Bone marrow (tissue), 2 donors: Measurements from ENCODE around the gene CGN.

Source experiments
- DNase-seq, 2 donors: peaks; one replicate each; lab custom pipeline; 2025; lab: John Stamatoyannopoulos, UW

CGN gene

GRCh38 chr1:151549199-151549598 is 38.0 kb downstream of the CGN start:
- no peak for DNase-seq

GRCh38 chr1:151553659-151554058 is 42.5 kb downstream of the CGN start:
- no peak for DNase-seq

- DNase-seq: no peak
These were observed 44.9 kb downstream of the CGN start for GRCh38 chr1:151556052-151556451.

GRCh38 chr1:151562661-151563060 is 51.5 kb downstream of the CGN start:
- DNase-seq: no peak

- no peak for DNase-seq
These were observed 52.2 kb downstream of the CGN start for GRCh38 chr1:151563376-151563775.

GRCh38 chr1:151565502-151566189 is 54.5 kb downstream of the CGN start:
- DNase-seq: no peak

GRCh38 chr1:151568626-151569088 is 57.5 kb downstream of the CGN start:
- no peak for DNase-seq

GRCh38 chr1:151570819-151571218 is 59.6 kb downstream of the CGN start:
- DNase-seq: no peak

GRCh38 chr1:151574575-151575529 is 63.7 kb downstream of the CGN start:
- DNase-seq: peak in 1 of 2 donors; percentile 6

GRCh38 chr1:151577173-151577572 is 66.0 kb downstream of the CGN start:
- no peak for DNase-seq

GRCh38 chr1:151578941-151579340 is 67.8 kb downstream of the CGN start:
- no peak for DNase-seq

GRCh38 chr1:151579436-151580225 is 68.4 kb downstream of the CGN start:
- no peak for DNase-seq

- no peak for DNase-seq
These were observed 70.3 kb downstream of the CGN start for GRCh38 chr1:151581451-151581850.

- no peak for DNase-seq
These were observed 70.7 kb downstream of the CGN start for GRCh38 chr1:151581921-151582320.

- DNase-seq: no peak
These were observed 72.6 kb downstream of the CGN start for GRCh38 chr1:151583796-151584195.

- DNase-seq: no peak
These were observed 73.1 kb downstream of the CGN start for GRCh38 chr1:151584278-151584677.

GRCh38 chr1:151584780-151585179 is 73.6 kb downstream of the CGN start:
- DNase-seq: no peak

- peak in 1 of 2 donors; percentile 15 for DNase-seq
These were observed 74.4 kb downstream of the CGN start for GRCh38 chr1:151585622-151586021.
